ENCODE measurements around the gene GAB2.

DNA sequence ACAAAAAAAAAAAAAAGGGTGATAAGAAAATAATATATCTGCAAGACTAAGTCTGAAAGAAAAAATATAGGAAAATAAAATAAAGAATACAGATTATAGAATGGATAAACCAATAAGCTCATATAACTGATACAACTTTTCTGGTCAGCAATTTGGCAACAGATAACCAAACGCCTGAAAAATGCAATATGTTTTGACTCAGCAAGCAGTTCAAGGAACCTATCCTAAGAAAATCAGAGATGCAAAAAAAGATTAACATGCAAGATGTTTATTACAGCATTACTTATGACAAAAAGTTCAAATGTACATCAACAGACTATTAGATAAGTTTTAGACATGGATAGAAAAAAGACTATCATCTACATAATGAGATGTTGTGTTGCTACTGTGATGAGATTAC is 27.1 kb upstream of the GAB2 start:
- TF ChIP-seq, protein P1, sequence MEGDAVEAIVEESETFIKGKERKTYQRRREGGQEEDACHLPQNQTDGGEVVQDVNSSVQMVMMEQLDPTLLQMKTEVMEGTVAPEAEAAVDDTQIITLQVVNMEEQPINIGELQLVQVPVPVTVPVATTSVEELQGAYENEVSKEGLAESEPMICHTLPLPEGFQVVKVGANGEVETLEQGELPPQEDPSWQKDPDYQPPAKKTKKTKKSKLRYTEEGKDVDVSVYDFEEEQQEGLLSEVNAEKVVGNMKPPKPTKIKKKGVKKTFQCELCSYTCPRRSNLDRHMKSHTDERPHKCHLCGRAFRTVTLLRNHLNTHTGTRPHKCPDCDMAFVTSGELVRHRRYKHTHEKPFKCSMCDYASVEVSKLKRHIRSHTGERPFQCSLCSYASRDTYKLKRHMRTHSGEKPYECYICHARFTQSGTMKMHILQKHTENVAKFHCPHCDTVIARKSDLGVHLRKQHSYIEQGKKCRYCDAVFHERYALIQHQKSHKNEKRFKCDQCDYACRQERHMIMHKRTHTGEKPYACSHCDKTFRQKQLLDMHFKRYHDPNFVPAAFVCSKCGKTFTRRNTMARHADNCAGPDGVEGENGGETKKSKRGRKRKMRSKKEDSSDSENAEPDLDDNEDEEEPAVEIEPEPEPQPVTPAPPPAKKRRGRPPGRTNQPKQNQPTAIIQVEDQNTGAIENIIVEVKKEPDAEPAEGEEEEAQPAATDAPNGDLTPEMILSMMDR (conservative IDR thresholded peaks at IDR 0.05; ENCODE audit: low read length): no peak
- no peak for TF ChIP-seq EZH2phosphoT487 (IDR thresholded peaks at IDR 0.05; ENCODE audit: borderline replicate concordance, low read depth, low read length)
